Measurements from ENCODE around the gene TARDBP. TPM values are rescaled to one million over a fixed set of nuclear protein-coding genes. Genes with fewer than 3 reads are reported as not detected.
"Not testable (repeated sequence)": the region's sequence is repeated elsewhere in the genome, so short reads cannot be mapped to it uniquely, and the experiment has no call there.

TARDBP gene
- total RNA-seq, 1 experiment from 2014 or later: 207 TPM

- Mint-ChIP-seq H3K4me3 (no peak overlapping the region), H3K9me3 (no peaks in the 10 kb centered on the region), H3K4me1 (peaks cover 12 to 15% of the 10 kb centered on the region in 2 experiments), H3K36me3 (ENCODE audit: insufficient read depth in 1 of 3, low read depth in 3 of 3) (no peaks in the 10 kb centered on the region; a peak in 1 of 7 replicates), H3K27me3 (ENCODE audit: low read depth) (peaks cover 2% of the 10 kb centered on the region), H3K27ac (no peak overlapping the region; a peak in 1 of 7 replicates)
- Histone ChIP-seq H3K23ac (ENCODE audit: insufficient read length, low read depth, low read length) (no peak overlapping the region), H3K9me3 (ENCODE audit: control insufficient read depth, low read depth, low read length) (no peaks in the 10 kb centered on the region), H3K4ac (ENCODE audit: low read depth, low read length) (no peak overlapping the region), H4K91ac (ENCODE audit: insufficient read length, low read depth, low read length) (no peak overlapping the region), H4K5ac (ENCODE audit: insufficient read length, low read depth, low read length) (no peak overlapping the region), H2BK120ac (ENCODE audit: low read depth, low read length, poor library complexity, severe bottlenecking) (no peak overlapping the region), H3K4me1 (ENCODE audit: insufficient read depth, low read length) (no peaks in the 10 kb centered on the region; the same call in 1 of the 2 replicates), H3K79me1 (ENCODE audit: insufficient read depth, low read depth, low read length, poor library complexity, severe bottlenecking) (no peaks in the 10 kb centered on the region), H2BK5ac (ENCODE audit: insufficient read length, low read length) (no peak overlapping the region), H2BK12ac (ENCODE audit: insufficient read length, low read depth, low read length) (no peak overlapping the region), H3K27me3 (ENCODE audit: insufficient read depth, low read length) (no peaks in the 10 kb centered on the region), H3K56ac (ENCODE audit: insufficient read length, low read depth, low read length) (no peak overlapping the region), H3K18ac (ENCODE audit: insufficient read length, low read depth, low read length) (no peak overlapping the region), H2BK20ac (ENCODE audit: low read depth, low read length, poor library complexity, severe bottlenecking) (no peak overlapping the region), H4K8ac (replicated peaks; ENCODE audit: insufficient read length, low read depth, low read length) (no peak overlapping the region), H3K4me2 (ENCODE audit: insufficient read depth, insufficient read length, low read length) (no peak overlapping the region), H2BK15ac (ENCODE audit: low read depth, low read length) (no peak overlapping the region), H3K79me2 (ENCODE audit: insufficient read depth, low read length) (no peaks in the 10 kb centered on the region), H3K14ac (ENCODE audit: insufficient read depth, low read length) (no peak overlapping the region), H3K23me2 (ENCODE audit: insufficient read length, low read depth, low read length, poor library complexity, severe bottlenecking) (no peaks in the 10 kb centered on the region), H3T11ph (ENCODE audit: low read length) (no peak overlapping the region), H2AFZ (ENCODE audit: low read length) (no peak overlapping the region), H3K9ac (ENCODE audit: extremely low read depth, insufficient read length, low read length) (no peak overlapping the region), H4K20me1 (ENCODE audit: control insufficient read depth, insufficient read depth, insufficient read length) (no peaks in the 10 kb centered on the region), H2AK5ac (ENCODE audit: insufficient read length, low read length) (no peak overlapping the region), H3K27ac (ENCODE audit: insufficient read length, low read depth, low read length) (no peak overlapping the region)
- TF ChIP-seq CTCF (conservative IDR thresholded peaks at IDR 0.05): no peak
- no CpG with 5 or more reads among the region's 5 CpGs for WGBS (ENCODE audit: extremely low coverage, insufficient read length, low lambda C conversion rate)
- DNase-seq: no peak
Measured at GRCh38 chr1:10989095-10989494, 23.4 kb upstream of the TARDBP start.

- not testable (repeated sequence) for H3K27ac ChIP-seq (ENCODE audit: insufficient read length, low read depth, low read length); H3K4me3 Mint-ChIP-seq; H4K20me1 ChIP-seq (ENCODE audit: control insufficient read depth, insufficient read depth, insufficient read length); H4K91ac ChIP-seq (ENCODE audit: insufficient read length, low read depth, low read length); H3K23ac ChIP-seq (ENCODE audit: insufficient read length, low read depth, low read length); H3K27me3 ChIP-seq (ENCODE audit: insufficient read depth, low read length); H3K23me2 ChIP-seq (ENCODE audit: insufficient read length, low read depth, low read length, poor library complexity, severe bottlenecking); H3K79me1 ChIP-seq (ENCODE audit: insufficient read depth, low read depth, low read length, poor library complexity, severe bottlenecking); H3K9me3 Mint-ChIP-seq; H3K14ac ChIP-seq (ENCODE audit: insufficient read depth, low read length); H2BK5ac ChIP-seq (ENCODE audit: insufficient read length, low read length); H2BK15ac ChIP-seq (ENCODE audit: low read depth, low read length); H4K8ac ChIP-seq (replicated peaks; ENCODE audit: insufficient read length, low read depth, low read length); H3K4ac ChIP-seq (ENCODE audit: low read depth, low read length); H3K4me1 ChIP-seq (ENCODE audit: insufficient read depth, low read length); H2BK120ac ChIP-seq (ENCODE audit: low read depth, low read length, poor library complexity, severe bottlenecking); H4K5ac ChIP-seq (ENCODE audit: insufficient read length, low read depth, low read length); H2AK5ac ChIP-seq (ENCODE audit: insufficient read length, low read length); H3K9ac ChIP-seq (ENCODE audit: extremely low read depth, insufficient read length, low read length); H3K18ac ChIP-seq (ENCODE audit: insufficient read length, low read depth, low read length); H3K36me3 Mint-ChIP-seq (ENCODE audit: insufficient read depth in 1 of 3, low read depth in 3 of 3); H2BK20ac ChIP-seq (ENCODE audit: low read depth, low read length, poor library complexity, severe bottlenecking); H2BK12ac ChIP-seq (ENCODE audit: insufficient read length, low read depth, low read length); H3K56ac ChIP-seq (ENCODE audit: insufficient read length, low read depth, low read length); H3K9me3 ChIP-seq (ENCODE audit: control insufficient read depth, low read depth, low read length); H3K4me2 ChIP-seq (ENCODE audit: insufficient read depth, insufficient read length, low read length); H2AFZ ChIP-seq (ENCODE audit: low read length); H3T11ph ChIP-seq (ENCODE audit: low read length); DNase-seq; H3K27ac Mint-ChIP-seq; H3K79me2 ChIP-seq (ENCODE audit: insufficient read depth, low read length); H3K27me3 Mint-ChIP-seq (ENCODE audit: low read depth)
- H3K4me1 Mint-ChIP-seq: peaks cover 12 to 15% of the 10 kb centered on the region in 2 experiments
- WGBS (ENCODE audit: extremely low coverage, insufficient read length, low lambda C conversion rate): no CpG with 5 or more reads among the region's 6 CpGs
Measured at GRCh38 chr1:10989920-10990516, 22.4 kb upstream of the TARDBP start.

Data from H9 (cell line).